Measurements from ENCODE around the gene TRIM38. TPM values are rescaled to one million over a fixed set of nuclear protein-coding genes. Genes with fewer than 3 reads are reported as not detected.

Gene TRIM38
- total RNA-seq, 4 donors from 2014 or later, result 4.7 to 8.0 (median 6.5) TPM

- DNase-seq (ENCODE audit: low spot score in 2 of 2), result peak in 1 of 2 donors; percentile 8
- TF ChIP-seq POLR2A (IDR thresholded peaks at IDR 0.05), result no peak
- no peak for TF ChIP-seq CTCF (IDR thresholded peaks at IDR 0.05)
- WGBS, 2 donors, result 90 to 100% methylated on average over 1 of the region's 1 CpG
- intact Hi-C loops (cut with DNase I; ENCODE audit: low total_unique reads), result no loop called here
- H3K4me3 ChIP-seq (ENCODE audit: low read depth, poor library complexity, severe bottlenecking), result no peak overlapping the region
Measured at GRCh38 chr6:25972128-25972527, 9.5 kb downstream of the TRIM38 start.

GRCh38 chr6:25972902-25973301 is 10.3 kb downstream of the TRIM38 start:
- 74 to 87% methylated on average over 5 of the region's 5 CpGs for WGBS, 2 donors
- no peak overlapping the region for H3K4me3 ChIP-seq (ENCODE audit: low read depth, poor library complexity, severe bottlenecking)
- TF ChIP-seq POLR2A (IDR thresholded peaks at IDR 0.05) (no peak), CTCF (IDR thresholded peaks at IDR 0.05) (no peak)
- DNase-seq (ENCODE audit: low spot score in 2 of 2), result no peak
- intact Hi-C loops (cut with DNase I; ENCODE audit: low total_unique reads), result no loop called here

GRCh38 chr6:25973923-25974555 is 11.4 kb downstream of the TRIM38 start:
- no peak for TF ChIP-seq POLR2A (IDR thresholded peaks at IDR 0.05)
- no peak for TF ChIP-seq CTCF (IDR thresholded peaks at IDR 0.05)
- peak in 1 of 2 donors; percentile 21 for DNase-seq (ENCODE audit: low spot score in 2 of 2)
- intact Hi-C loops (cut with DNase I; ENCODE audit: low total_unique reads), result no loop called here

DNA sequence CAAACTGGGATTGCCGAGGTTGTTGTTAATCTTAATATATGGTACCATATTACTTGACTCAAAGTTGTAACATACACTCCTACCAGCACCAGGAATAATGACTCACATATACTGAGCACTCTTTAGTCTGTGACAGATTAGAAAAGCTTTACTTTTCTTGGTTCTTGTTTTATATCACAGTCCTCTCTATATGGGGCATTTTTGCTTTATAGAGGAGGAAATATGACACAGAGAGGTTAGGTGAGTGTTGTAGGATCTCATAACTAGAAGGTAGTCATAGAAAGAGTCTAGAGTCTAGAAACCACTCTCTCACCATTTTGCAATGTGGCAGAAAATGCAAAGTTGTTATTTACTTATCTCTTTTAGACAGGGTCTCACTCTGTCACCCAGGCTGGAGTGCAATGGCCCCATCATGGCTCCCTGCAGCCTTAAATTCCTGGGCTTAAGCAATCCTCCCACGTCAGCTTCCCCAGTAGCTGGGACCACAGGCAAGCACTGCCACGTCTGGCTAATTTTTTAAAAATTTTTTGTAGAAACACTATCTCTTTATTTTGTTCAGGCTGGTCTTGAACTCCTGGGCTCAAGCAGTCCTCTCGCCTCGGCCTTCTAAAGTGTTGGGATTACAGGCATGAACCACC is 13.4 kb downstream of the TRIM38 start:
- DNase-seq (ENCODE audit: low spot score in 2 of 2), result peak in 1 of 2 donors; percentile 57
- no peak overlapping the region for H3K4me3 ChIP-seq (ENCODE audit: low read depth, poor library complexity, severe bottlenecking)
- intact Hi-C loops (cut with DNase I; ENCODE audit: low total_unique reads), result no loop called here
- WGBS, 2 donors, result 88 to 95% methylated on average over 5 of the region's 5 CpGs
- no peak for TF ChIP-seq POLR2A (IDR thresholded peaks at IDR 0.05)
- TF ChIP-seq CTCF (IDR thresholded peaks at IDR 0.05), result no peak

More at GRCh38 chr6:25973923-25974555, 11.4 kb downstream of the TRIM38 start:
- 96 to 98% methylated on average over 2 of the region's 2 CpGs for WGBS, 2 donors
- H3K4me3 ChIP-seq (ENCODE audit: low read depth, poor library complexity, severe bottlenecking), result no peak overlapping the region

- DNase-seq (ENCODE audit: low spot score in 2 of 2), result no peak
- no peak overlapping the region for H3K4me3 ChIP-seq (ENCODE audit: low read depth, poor library complexity, severe bottlenecking)
- intact Hi-C loops (cut with DNase I; ENCODE audit: low total_unique reads), result no loop called here
- WGBS, 2 donors, result 93 to 95% methylated on average over 2 of the region's 2 CpGs
- TF ChIP-seq CTCF (IDR thresholded peaks at IDR 0.05), result no peak
- no peak for TF ChIP-seq POLR2A (IDR thresholded peaks at IDR 0.05)
Measured at GRCh38 chr6:25980935-25981334, 18.3 kb downstream of the TRIM38 start.

Data from lower leg skin (tissue), 4 donors.